HEK293 (cell line): ENCODE measurements around the gene VSIG8.

Experiments
- CTCF ChIA-PET: fragments of 350-600 bp; formaldehyde crosslinking; extraction: SDS; loops from one replicate; lab custom pipeline; 2021; ENCODE audit warnings: antibody characterized with exemption; lab: Yijun Ruan, JAX
- POLR2A ChIA-PET: fragments of 300-600 bp; formaldehyde crosslinking; extraction: SDS; loops from one replicate; lab custom pipeline; 2020; ENCODE audit warnings: antibody characterized with exemption, inconsistent platforms; lab: Yijun Ruan, JAX
- H3K27ac ChIP-seq: fragments of 200-500 bp; sonication (Bioruptor generic); 2 replicates; pipeline ENCODE4 v1.5.1; 2014; ENCODE audit warnings: low read depth, low read length, control low read depth, inconsistent platforms; ENCODE audit errors: extremely low read depth
- H3K36me3 ChIP-seq, 2 experiments: fragments of 200-500 bp in 1 of 2; sonication (Bioruptor generic) in 1 of 2; 1 replicate in 1 of 2; 2 replicates in 1 of 2; pipeline ENCODE4 v1.5.1; 2014 to 2017; ENCODE audit warnings: inconsistent platforms in 2 of 2, low read length in 2 of 2; ENCODE audit not compliant: control insufficient read depth in 2 of 2, insufficient read depth in 1 of 2
- H3K4me1 ChIP-seq: fragments of 200-500 bp; sonication (Bioruptor generic); 2 replicates; pipeline ENCODE4 v1.5.1; 2014; ENCODE audit warnings: mild to moderate bottlenecking, low read length, inconsistent platforms; ENCODE audit not compliant: control insufficient read depth, insufficient read depth
- H3K4me3 ChIP-seq: 2 replicates; pipeline ENCODE4 v1.5.1; 2011; ENCODE audit warnings: low read depth, mild to moderate bottlenecking, control low read depth, low read length, moderate library complexity
- H3K9me3 ChIP-seq: fragments of 200-500 bp; sonication (Bioruptor generic); 2 replicates; pipeline ENCODE4 v1.5.1; 2014; ENCODE audit warnings: low read depth, low read length, inconsistent platforms; ENCODE audit not compliant: control insufficient read depth, insufficient read depth
- BCL11B ChIP-seq: fragments of 450-650 bp; formaldehyde crosslinking; IDR thresholded peaks from 2 replicates; pipeline ENCODE4 v1.5.1; 2016; ENCODE audit warnings: low read depth, missing biosample characterization, missing genetic modification characterization
- IKZF3 ChIP-seq: fragments of 450-650 bp; IDR thresholded peaks from 2 replicates; pipeline ENCODE4 v1.5.0; 2018; ENCODE audit warnings: missing biosample characterization, mild to moderate bottlenecking, missing genetic modification characterization, moderate library complexity
- KLF1 ChIP-seq: fragments of 450-650 bp; formaldehyde crosslinking; IDR thresholded peaks from 2 replicates; pipeline ENCODE4 v1.5.1; 2016; ENCODE audit warnings: missing biosample characterization, missing genetic modification characterization
- KLF16 ChIP-seq: fragments of 450-650 bp; formaldehyde crosslinking; IDR thresholded peaks from 2 replicates; pipeline ENCODE4 v1.5.1; 2017; ENCODE audit warnings: missing biosample characterization, missing genetic modification characterization
- KLF7 ChIP-seq: fragments of 450-650 bp; formaldehyde crosslinking; IDR thresholded peaks from 2 replicates; pipeline ENCODE4 v1.5.1; 2016; ENCODE audit warnings: missing biosample characterization, missing genetic modification characterization, borderline replicate concordance
- OVOL3 ChIP-seq: fragments of 450-650 bp; formaldehyde crosslinking; IDR thresholded peaks from 2 replicates; pipeline ENCODE4 v1.5.1; 2016; ENCODE audit warnings: missing biosample characterization, missing genetic modification characterization
- WT1 ChIP-seq: fragments of 450-650 bp; formaldehyde crosslinking; IDR thresholded peaks from 2 replicates; pipeline ENCODE4 v1.5.1; 2016; ENCODE audit warnings: missing biosample characterization, missing genetic modification characterization
- ZBTB17 ChIP-seq: fragments of 450-650 bp; formaldehyde crosslinking; IDR thresholded peaks from 2 replicates; pipeline ENCODE4 v1.5.1; 2016; ENCODE audit warnings: missing biosample characterization, missing genetic modification characterization
- ZBTB48 ChIP-seq: fragments of 450-650 bp; formaldehyde crosslinking; IDR thresholded peaks from 2 replicates; pipeline ENCODE4 v1.5.1; 2016; ENCODE audit warnings: missing biosample characterization, missing genetic modification characterization
- ZNF132 ChIP-seq: fragments of 450-650 bp; formaldehyde crosslinking; IDR thresholded peaks from 2 replicates; pipeline ENCODE4 v1.5.1; 2017; ENCODE audit warnings: missing biosample characterization, missing genetic modification characterization, borderline replicate concordance
- ZNF155 ChIP-seq: fragments of 450-650 bp; formaldehyde crosslinking; IDR thresholded peaks from 2 replicates; pipeline ENCODE4 v1.5.1; 2016; ENCODE audit warnings: missing biosample characterization, missing genetic modification characterization
- ZNF23 ChIP-seq: fragments of 450-650 bp; formaldehyde crosslinking; IDR thresholded peaks from 2 replicates; pipeline ENCODE4 v1.5.1; 2016; ENCODE audit warnings: missing biosample characterization, missing genetic modification characterization, borderline replicate concordance
- ZNF48 ChIP-seq: fragments of 450-650 bp; formaldehyde crosslinking; IDR thresholded peaks from 2 replicates; pipeline ENCODE4 v1.5.1; 2016; ENCODE audit warnings: missing biosample characterization, missing genetic modification characterization
- ZNF513 ChIP-seq: fragments of 450-650 bp; IDR thresholded peaks from 2 replicates; pipeline ENCODE4 v1.5.1; 2018; ENCODE audit warnings: missing biosample characterization, missing genetic modification characterization
- ZNF521 ChIP-seq: fragments of 450-650 bp; formaldehyde crosslinking; IDR thresholded peaks from 2 replicates; pipeline ENCODE4 v1.5.1; 2017; ENCODE audit warnings: missing biosample characterization, mild to moderate bottlenecking, missing genetic modification characterization
- ZNF529 ChIP-seq: fragments of 450-650 bp; formaldehyde crosslinking; IDR thresholded peaks from 2 replicates; pipeline ENCODE4 v1.5.1; 2017; ENCODE audit warnings: missing genetic modification characterization, missing biosample characterization; ENCODE audit not compliant: insufficient replicate concordance
- ZNF544 ChIP-seq: fragments of 450-650 bp; formaldehyde crosslinking; IDR thresholded peaks from 2 replicates; pipeline ENCODE4 v1.5.0; 2017; ENCODE audit warnings: missing biosample characterization, missing genetic modification characterization
- ZNF558 ChIP-seq: fragments of 450-650 bp; formaldehyde crosslinking; IDR thresholded peaks from 2 replicates; pipeline ENCODE4 v1.5.1; 2016; ENCODE audit warnings: missing biosample characterization, missing genetic modification characterization
- ZNF571 ChIP-seq: fragments of 450-650 bp; formaldehyde crosslinking; IDR thresholded peaks from 2 replicates; pipeline ENCODE4 v1.5.0; 2017; ENCODE audit warnings: missing biosample characterization, missing genetic modification characterization
- ZNF585B ChIP-seq: fragments of 450-650 bp; formaldehyde crosslinking; IDR thresholded peaks from 2 replicates; pipeline ENCODE4 v1.5.1; 2016; ENCODE audit warnings: missing biosample characterization, missing genetic modification characterization
- ZNF747 ChIP-seq: fragments of 450-650 bp; formaldehyde crosslinking; IDR thresholded peaks from 2 replicates; pipeline ENCODE4 v1.5.1; 2016; ENCODE audit warnings: missing biosample characterization, missing genetic modification characterization
- ZNF792 ChIP-seq: fragments of 450-650 bp; formaldehyde crosslinking; IDR thresholded peaks from 2 replicates; pipeline ENCODE4 v1.5.1; 2016; ENCODE audit warnings: missing biosample characterization, missing genetic modification characterization
- ZSCAN18 ChIP-seq: fragments of 450-650 bp; formaldehyde crosslinking; IDR thresholded peaks from 2 replicates; pipeline ENCODE4 v1.5.1; 2016; ENCODE audit warnings: missing biosample characterization, missing genetic modification characterization
- TF ChIP-seq, protein P1 (sequence below): fragments of 450-650 bp; formaldehyde crosslinking; IDR thresholded peaks from 2 replicates; pipeline ENCODE4 v1.5.1; 2016; ENCODE audit warnings: missing biosample characterization, missing genetic modification characterization
- TF ChIP-seq, protein P2 (sequence below): sonication (generic); formaldehyde crosslinking; IDR thresholded peaks from 2 replicates; pipeline ENCODE4 v1.8.1; 2022; ENCODE audit warnings: mild to moderate bottlenecking, moderate library complexity, missing genetic modification reagents
- TF ChIP-seq, protein P3 (sequence below): fragments of 450-650 bp; formaldehyde crosslinking; IDR thresholded peaks from 2 replicates; pipeline ENCODE4; 2016; ENCODE audit warnings: missing biosample characterization, missing genetic modification characterization

Gene VSIG8

DNA sequence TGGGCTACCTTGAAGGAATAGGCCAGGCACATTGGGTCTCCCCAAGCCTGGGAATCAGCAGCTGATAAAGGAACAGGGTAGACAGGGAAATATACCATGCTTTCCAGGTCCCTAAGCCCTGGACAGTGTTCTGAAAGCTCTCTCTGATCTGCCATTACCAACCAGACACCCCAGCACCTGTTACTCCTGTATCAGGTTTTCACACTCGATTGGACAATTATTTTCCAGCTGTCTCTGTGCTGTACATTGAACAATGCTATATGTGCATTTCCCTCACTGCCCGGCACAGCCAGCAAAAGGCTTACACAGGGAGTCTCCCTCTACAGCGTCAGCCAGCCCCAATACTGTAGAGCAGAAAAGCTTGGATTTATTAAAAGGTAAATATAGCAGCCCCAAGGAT is 32.8 kb upstream of the VSIG8 start:
- H3K4me1 ChIP-seq: no peaks in the 10 kb centered on the region
- POLR2A ChIA-PET: interaction anchor here (0.6 to 1.7 kb wide), 2 partner anchors 10 to 28 kb away, joined by 3 to 6 read pairs; no protein-coding TSS in a partner anchor
- H3K4me3 ChIP-seq: no peak overlapping the region
- no peak overlapping the region for H3K27ac ChIP-seq
- CTCF ChIA-PET: interaction anchor here (0.8 to 13.2 kb wide), 9 partner anchors 21 to 184 kb away, joined by 3 to 415 read pairs (median 4); partner anchors contain the start of genes FCRL6 and TAGLN2
- H3K9me3 ChIP-seq: no peaks in the 10 kb centered on the region
- no peaks in the 10 kb centered on the region for H3K36me3 ChIP-seq
- TF ChIP-seq ZNF529 (tag by site-specific recombination): no peak
- TF ChIP-seq KLF1: no peak
- no peak for TF ChIP-seq ZNF558 (tag by site-specific recombination)
- no peak for TF ChIP-seq ZNF544 (tag by site-specific recombination)
- TF ChIP-seq WT1 (tag by site-specific recombination): no peak
- no peak for TF ChIP-seq ZNF513 (tag by site-specific recombination)
- no peak for TF ChIP-seq ZNF571 (tag by site-specific recombination)
- TF ChIP-seq, protein P1, sequence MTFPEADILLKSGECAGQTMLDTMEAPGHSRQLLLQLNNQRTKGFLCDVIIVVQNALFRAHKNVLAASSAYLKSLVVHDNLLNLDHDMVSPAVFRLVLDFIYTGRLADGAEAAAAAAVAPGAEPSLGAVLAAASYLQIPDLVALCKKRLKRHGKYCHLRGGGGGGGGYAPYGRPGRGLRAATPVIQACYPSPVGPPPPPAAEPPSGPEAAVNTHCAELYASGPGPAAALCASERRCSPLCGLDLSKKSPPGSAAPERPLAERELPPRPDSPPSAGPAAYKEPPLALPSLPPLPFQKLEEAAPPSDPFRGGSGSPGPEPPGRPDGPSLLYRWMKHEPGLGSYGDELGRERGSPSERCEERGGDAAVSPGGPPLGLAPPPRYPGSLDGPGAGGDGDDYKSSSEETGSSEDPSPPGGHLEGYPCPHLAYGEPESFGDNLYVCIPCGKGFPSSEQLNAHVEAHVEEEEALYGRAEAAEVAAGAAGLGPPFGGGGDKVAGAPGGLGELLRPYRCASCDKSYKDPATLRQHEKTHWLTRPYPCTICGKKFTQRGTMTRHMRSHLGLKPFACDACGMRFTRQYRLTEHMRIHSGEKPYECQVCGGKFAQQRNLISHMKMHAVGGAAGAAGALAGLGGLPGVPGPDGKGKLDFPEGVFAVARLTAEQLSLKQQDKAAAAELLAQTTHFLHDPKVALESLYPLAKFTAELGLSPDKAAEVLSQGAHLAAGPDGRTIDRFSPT (tag by site-specific recombination): no peak
- TF ChIP-seq KLF16 (tag by site-specific recombination): no peak
- TF ChIP-seq ZNF48: no peak
- TF ChIP-seq, protein P2, sequence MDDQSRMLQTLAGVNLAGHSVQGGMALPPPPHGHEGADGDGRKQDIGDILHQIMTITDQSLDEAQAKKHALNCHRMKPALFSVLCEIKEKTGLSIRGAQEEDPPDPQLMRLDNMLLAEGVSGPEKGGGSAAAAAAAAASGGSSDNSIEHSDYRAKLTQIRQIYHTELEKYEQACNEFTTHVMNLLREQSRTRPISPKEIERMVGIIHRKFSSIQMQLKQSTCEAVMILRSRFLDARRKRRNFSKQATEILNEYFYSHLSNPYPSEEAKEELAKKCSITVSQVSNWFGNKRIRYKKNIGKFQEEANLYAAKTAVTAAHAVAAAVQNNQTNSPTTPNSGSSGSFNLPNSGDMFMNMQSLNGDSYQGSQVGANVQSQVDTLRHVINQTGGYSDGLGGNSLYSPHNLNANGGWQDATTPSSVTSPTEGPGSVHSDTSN (CRISPR knock-in tag): no peak
- no peak for TF ChIP-seq OVOL3 (tag by site-specific recombination)
- no peak for TF ChIP-seq ZNF747
- TF ChIP-seq ZSCAN18 (tag by site-specific recombination): no peak
- no peak for TF ChIP-seq ZNF521 (tag by site-specific recombination)
- TF ChIP-seq ZBTB17: no peak
- TF ChIP-seq, all 188 proteins: peak for 0

GRCh38 chr1:159892944-159893343 is 30.5 kb upstream of the VSIG8 start:
- POLR2A ChIA-PET: interaction anchor here (1.1 to 2.2 kb wide), 4 partner anchors 23 to 115 kb away, joined by 3 to 14 read pairs (median 4); partner anchors contain the start of gene TAGLN2
- Histone ChIP-seq H3K4me3 (no peak overlapping the region), H3K4me1 (no peaks in the 10 kb centered on the region), H3K36me3 (no peaks in the 10 kb centered on the region), H3K27ac (no peak overlapping the region), H3K9me3 (no peaks in the 10 kb centered on the region)
- CTCF ChIA-PET: interaction anchor here (0.5 to 13.2 kb wide), 45 partner anchors 8 to 761 kb away, joined by 3 to 415 read pairs (median 4); partner anchors contain the start of genes CFAP45, FCRL6 and TAGLN2
- TF ChIP-seq BCL11B (tag by site-specific recombination): no peak
- TF ChIP-seq ZNF792 (tag by site-specific recombination): no peak
- TF ChIP-seq, protein P3, sequence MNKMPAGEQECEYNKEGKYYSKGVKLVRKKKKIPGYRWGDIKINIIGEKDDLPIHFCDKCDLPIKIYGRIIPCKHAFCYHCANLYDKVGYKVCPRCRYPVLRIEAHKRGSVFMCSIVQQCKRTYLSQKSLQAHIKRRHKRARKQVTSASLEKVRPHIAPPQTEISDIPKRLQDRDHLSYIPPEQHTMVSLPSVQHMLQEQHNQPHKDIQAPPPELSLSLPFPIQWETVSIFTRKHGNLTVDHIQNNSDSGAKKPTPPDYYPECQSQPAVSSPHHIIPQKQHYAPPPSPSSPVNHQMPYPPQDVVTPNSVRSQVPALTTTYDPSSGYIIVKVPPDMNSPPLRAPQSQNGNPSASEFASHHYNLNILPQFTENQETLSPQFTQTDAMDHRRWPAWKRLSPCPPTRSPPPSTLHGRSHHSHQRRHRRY (tag by site-specific recombination): no peak
- TF ChIP-seq ZNF585B (tag by site-specific recombination): no peak
- TF ChIP-seq, protein P2 (CRISPR knock-in tag): no peak
- no peak for TF ChIP-seq KLF7
- TF ChIP-seq IKZF3 (tag by site-specific recombination): no peak
- TF ChIP-seq ZNF23: no peak
- no peak for TF ChIP-seq ZNF155 (tag by site-specific recombination)
- TF ChIP-seq ZNF558 (tag by site-specific recombination): no peak
- TF ChIP-seq ZNF132: no peak
- no peak for TF ChIP-seq ZBTB48 (tag by site-specific recombination)
